H1 (cell line): ENCODE measurements around the gene TAPBPL. TPM values are rescaled to one million over a fixed set of nuclear protein-coding genes. Genes with fewer than 3 reads are reported as not detected.

Source experiments
- CTCF ChIA-PET: fragments of 300-600 bp; sonication (Branson Sonifier 250); formaldehyde crosslinking; loops from one replicate; lab custom pipeline; 2021; ENCODE audit not compliant: partially characterized antibody; lab: Charles Lee
- POLR2A ChIA-PET: fragments of 300-600 bp; sonication (Branson Sonifier 250); formaldehyde crosslinking; loops from one replicate; lab custom pipeline; 2021; ENCODE audit warnings: inconsistent platforms; ENCODE audit not compliant: partially characterized antibody; lab: Charles Lee
- DNase-seq, 2 experiments: peaks; one replicate each; pipeline versions ENCODE4 v3.0.0 to v3.0.0-alpha.2; 2010 to 2022; ENCODE audit warnings: low spot score in 2 of 2, low read depth in 1 of 2, mixed read lengths in 1 of 2
- FAIRE-seq: peaks from 2 replicates; lab custom pipeline; 2011; peaks lifted over from hg19 to GRCh38; lab: Jason Lieb, UNC
- H2AFZ ChIP-seq: 2 replicates; pipeline ENCODE4 v1.8.1; 2012; ENCODE audit warnings: low read length, inconsistent platforms
- H2AK5ac ChIP-seq: 2 replicates; pipeline ENCODE4 v1.6.1; 2013; ENCODE audit warnings: low read depth, low read length
- H2BK120ac ChIP-seq: replicated peaks from 2 replicates; pipeline ENCODE3; 2013; ENCODE audit warnings: low read depth, low read length, inconsistent platforms
- H2BK12ac ChIP-seq: 2 replicates; pipeline ENCODE4 v1.6.1; 2013; ENCODE audit warnings: low read depth, low read length
- H2BK15ac ChIP-seq: 2 replicates; pipeline ENCODE4 v1.6.1; 2013; ENCODE audit warnings: low read length
- H2BK20ac ChIP-seq: 2 replicates; pipeline ENCODE4 v1.6.1; 2013; ENCODE audit warnings: low read length
- H2BK5ac ChIP-seq: 2 replicates; pipeline ENCODE4 v1.6.1; 2013; ENCODE audit warnings: low read depth, low read length
- H3K14ac ChIP-seq: 2 replicates; pipeline ENCODE4 v1.6.1; 2013; ENCODE audit warnings: inconsistent platforms; ENCODE audit not compliant: insufficient read length
- H3K18ac ChIP-seq: 2 replicates; pipeline ENCODE4 v1.6.1; 2013; ENCODE audit warnings: low read length; ENCODE audit errors: extremely low read depth
- H3K23ac ChIP-seq: 2 replicates; pipeline ENCODE4 v1.6.1; 2013; ENCODE audit warnings: inconsistent platforms; ENCODE audit not compliant: insufficient read length
- H3K23me2 ChIP-seq: 2 replicates; pipeline ENCODE4 v1.6.1; 2013; ENCODE audit warnings: low read depth, low read length
- H3K27ac ChIP-seq: 2 replicates; pipeline ENCODE4 v1.6.1; 2011; ENCODE audit warnings: low read depth, low read length, inconsistent platforms
- H3K27me3 ChIP-seq, 4 experiments: replicated peaks in 1 of 4; 1 replicate in 1 of 4; 2 replicates in 3 of 4; pipeline versions ENCODE4 v1.6.1 to v1.8.1; 2011 to 2013; ENCODE audit warnings: low read length in 3 of 4, mild to moderate bottlenecking in 3 of 4, inconsistent platforms in 2 of 4, mixed read lengths in 2 of 4, moderate library complexity in 1 of 4; ENCODE audit not compliant: control insufficient read depth in 3 of 4, insufficient read depth in 3 of 4; ENCODE audit errors: extremely low read depth in 1 of 4
- H3K36me3 ChIP-seq, 4 experiments: 2 replicates each; pipeline versions ENCODE4 v1.6.1 to v1.8.1; 2011 to 2013; ENCODE audit warnings: mild to moderate bottlenecking in 4 of 4, low read length in 3 of 4, moderate library complexity in 2 of 4, control low read depth in 1 of 4, inconsistent platforms in 1 of 4; ENCODE audit not compliant: insufficient read depth in 4 of 4, control insufficient read depth in 2 of 4
- H3K4ac ChIP-seq: replicated peaks from 2 replicates; pipeline ENCODE3; 2013; ENCODE audit warnings: low read length, low read depth, mixed read lengths, inconsistent platforms; ENCODE audit not compliant: insufficient read length
- H3K4me1 ChIP-seq, 4 experiments: replicated peaks in 1 of 4; 1 replicate in 1 of 4; 2 replicates in 3 of 4; pipeline versions ENCODE4 v1.6.1 to v1.8.1; 2011 to 2013; ENCODE audit warnings: low read length in 3 of 4, inconsistent platforms in 2 of 4, mixed read lengths in 1 of 4; ENCODE audit not compliant: insufficient read depth in 4 of 4, control insufficient read depth in 3 of 4
- H3K4me2 ChIP-seq, 2 experiments: 2 replicates each; pipeline versions ENCODE4 v1.6.1 to v1.8.1; 2011 to 2013; ENCODE audit warnings: low read depth in 2 of 2, low read length in 2 of 2, control low read depth in 1 of 2, inconsistent platforms in 1 of 2, mild to moderate bottlenecking in 1 of 2; ENCODE audit not compliant: insufficient read depth in 1 of 2
- H3K4me3 ChIP-seq, 4 experiments: fragments of 200-600, 300-600 bp in 1 of 4; sonication (generic), shearing (Covaris generic), sonication (Bioruptor Twin) in 1 of 4; 2 replicates each; pipeline versions ENCODE4 v1.5.1 to v1.8.1; 2011 to 2016; ENCODE audit warnings: low read length in 4 of 4, low read depth in 3 of 4, control low read depth in 2 of 4, inconsistent platforms in 2 of 4, mild to moderate bottlenecking in 2 of 4, mixed read lengths in 1 of 4, moderate library complexity in 1 of 4; ENCODE audit not compliant: insufficient read depth in 2 of 4; ENCODE audit errors: extremely low read depth in 1 of 4
- H3K56ac ChIP-seq: replicated peaks from 2 replicates; pipeline ENCODE3; 2013; ENCODE audit warnings: low read depth, mild to moderate bottlenecking, mixed read lengths, low read length, inconsistent platforms; ENCODE audit not compliant: insufficient read length
- H3K79me1 ChIP-seq: 2 replicates; pipeline ENCODE4 v1.6.1; 2013; ENCODE audit warnings: low read depth, low read length, control low read depth
- H3K79me2 ChIP-seq, 2 experiments: 2 replicates each; pipeline versions ENCODE4 v1.6.1 to v1.8.1; 2012 to 2013; ENCODE audit warnings: low read length in 2 of 2, mild to moderate bottlenecking in 2 of 2, inconsistent platforms in 1 of 2; ENCODE audit not compliant: insufficient read depth in 2 of 2, control insufficient read depth in 1 of 2
- H3K9ac ChIP-seq, 4 experiments: replicated peaks in 1 of 4; 1 replicate in 1 of 4; 2 replicates in 3 of 4; pipeline versions ENCODE4 v1.6.1 to v1.8.1; 2011 to 2013; ENCODE audit warnings: low read depth in 3 of 4, low read length in 3 of 4, control low read depth in 2 of 4, mild to moderate bottlenecking in 2 of 4, moderate library complexity in 2 of 4, inconsistent platforms in 1 of 4; ENCODE audit errors: extremely low read depth in 1 of 4
- H3K9me3 ChIP-seq, 2 experiments: 2 replicates each; pipeline versions ENCODE4 v1.6.1 to v1.8.1; 2012 to 2013; ENCODE audit warnings: mild to moderate bottlenecking in 2 of 2, moderate library complexity in 2 of 2, control low read depth in 1 of 2, inconsistent platforms in 1 of 2, low read depth in 1 of 2, low read length in 1 of 2, mixed read lengths in 1 of 2; ENCODE audit not compliant: insufficient read depth in 2 of 2
- H4K20me1 ChIP-seq, 2 experiments: replicated peaks in 1 of 2; 2 replicates each; pipeline versions ENCODE3 to v1.8.1; 2011 to 2013; ENCODE audit warnings: inconsistent platforms in 2 of 2, low read length in 2 of 2, mild to moderate bottlenecking in 1 of 2; ENCODE audit not compliant: insufficient read depth in 2 of 2, control insufficient read depth in 1 of 2
- H4K5ac ChIP-seq: 2 replicates; pipeline ENCODE4 v1.6.1; 2013; ENCODE audit warnings: low read length, low read depth, mixed read lengths, inconsistent platforms; ENCODE audit not compliant: insufficient read length
- H4K8ac ChIP-seq: 2 replicates; pipeline ENCODE4 v1.8.0; 2013; ENCODE audit warnings: mild to moderate bottlenecking, moderate library complexity, low read length, inconsistent platforms; ENCODE audit not compliant: insufficient read depth; ENCODE audit errors: extremely low read depth
- H4K91ac ChIP-seq: replicated peaks from 2 replicates; pipeline ENCODE3; 2013; ENCODE audit warnings: low read length, mixed read lengths, inconsistent platforms; ENCODE audit not compliant: insufficient read length
- JUND ChIP-seq: IDR thresholded peaks from 2 replicates; pipeline ENCODE4 v1.6.1; 2011; ENCODE audit warnings: mild to moderate bottlenecking, improper control_type of control experiment, low read length
- SP4 ChIP-seq: IDR thresholded peaks from 2 replicates; pipeline ENCODE4 v1.6.1; 2012; ENCODE audit warnings: low read length, inconsistent platforms
- TAF1 ChIP-seq: IDR thresholded peaks from 2 replicates; pipeline ENCODE4 v1.6.1; 2011; ENCODE audit warnings: mild to moderate bottlenecking, low read depth, low read length
- WGBS, 2 experiments: shearing (Covaris generic) in 1 of 2; methylation state at CpG; one replicate each; pipeline versions ENCODE4 v1.1.6 to v1.1.7; 2013 to 2015; ENCODE audit warnings: low lambda C conversion rate in 2 of 2, mixed read lengths in 2 of 2, inconsistent platforms in 1 of 2, low coverage in 1 of 2, missing lambda C conversion rate in 1 of 2; ENCODE audit not compliant: insufficient replicate concordance in 2 of 2, insufficient coverage in 1 of 2, insufficient read length in 1 of 2; ENCODE audit errors: extremely low coverage in 1 of 2, missing lambda C conversion rate in 1 of 2; 5-methylcytosine and 5-hydroxymethylcytosine counted together
- polyA plus RNA-seq, 7 experiments: library from polyadenylated mRNA; depleted of rRNA in 3 of 7; stranded (reverse) in 5 of 7; unstranded in 2 of 7; fragments of >200 nt in 5 of 7; fragments of 200-250 nt in 2 of 7; gene quantifications; 1 replicate in 5 of 7; 2 replicates in 1 of 7; 4 replicates in 1 of 7; pipeline versions ENCODE4 v1.2.1 to v1.2.3, GENCODE V29; 2011 to 2013; ENCODE audit warnings: missing spikeins in 2 of 7, mixed read lengths in 2 of 7
- total RNA-seq: library from RNA; stranded (reverse); fragmentation: NEBNext Ultra II Directional; extraction: Animal tissue kit (Norgen Biotek cat#: 25700); gene quantifications from 2 replicates; pipeline ENCODE4 v1.2.1, GENCODE V29; 2021
- TF ChIP-seq, protein P1 (sequence below): IDR thresholded peaks from 2 replicates; pipeline ENCODE4 v1.6.1; 2012; ENCODE audit warnings: low read length, inconsistent platforms

Gene TAPBPL
- total and polyA plus RNA-seq, 2 of the 8 experiments (the other 6 are each of a cell fraction or from before 2014, with no cell fraction given) = 0.61 to 1.5 TPM

DNA sequence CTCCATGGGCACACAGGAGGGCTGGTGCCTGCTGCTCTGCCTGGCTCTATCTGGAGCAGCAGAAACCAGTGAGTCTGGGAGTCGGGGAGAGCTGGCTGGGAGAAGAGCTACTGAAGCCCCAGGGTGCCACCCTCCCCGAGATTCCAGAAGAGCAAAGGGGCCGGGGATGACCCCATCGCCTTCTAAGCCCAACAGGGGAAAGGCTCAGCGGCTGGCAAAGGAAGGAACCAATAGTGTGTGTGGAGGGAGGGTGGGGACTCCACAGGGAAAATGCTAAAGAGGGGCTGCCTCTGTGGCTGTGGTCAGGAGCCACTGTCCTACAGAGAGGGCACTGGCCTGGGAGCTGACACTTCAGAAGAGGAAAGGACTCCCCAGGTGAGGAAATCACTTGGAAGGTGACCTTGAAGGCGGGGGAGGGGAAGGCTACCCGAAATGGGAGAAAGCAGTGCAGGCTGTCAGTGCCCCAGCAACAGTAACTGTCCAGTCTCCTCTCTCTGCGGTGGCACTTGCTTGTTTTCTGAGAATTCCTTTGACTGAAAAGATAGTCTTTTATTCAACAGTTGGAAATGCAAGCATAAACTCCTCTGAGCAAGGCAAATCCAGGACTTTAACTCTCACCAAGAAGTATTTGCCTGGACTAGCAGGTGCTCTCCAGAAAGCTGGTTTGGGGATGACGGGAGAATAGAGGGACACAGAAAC, 552 bp downstream of the TAPBPL start:
- Histone ChIP-seq H2BK12ac (peak overlapping the region; percentile 99), H3K4me1 (peaks cover 23 to 36% (median 31%) of the 10 kb centered on the region in 4 experiments), H2BK5ac (peak overlapping the region; percentile 88; the same call in 1 of the 2 replicates), H3K36me3 (no peaks in the 10 kb centered on the region), H3K4ac (peak overlapping the region; percentile 57), H3K4me3 (peak overlapping the region in 1 of 4 experiments; percentile 42; a peak in 2 of 8 replicates), H4K91ac (peak overlapping the region; percentile 96), H3K79me1 (no peaks in the 10 kb centered on the region), H3K27ac (peak overlapping the region; percentile 78), H4K8ac (peak overlapping the region; percentile 91), H2AK5ac (peak overlapping the region; percentile 66), H3K4me2 (peak overlapping the region; percentile 62 to 67), H3K9ac (peak overlapping the region in 2 of 4 experiments; percentile 1 to 55; a peak in 2 of 7 replicates), H2BK15ac (peak overlapping the region; percentile 46; the same call in 1 of the 2 replicates), H3K23ac (no peak overlapping the region), H4K5ac (peak overlapping the region; percentile 81), H3K9me3 (no peaks in the 10 kb centered on the region), H3K79me2 (no peaks in the 10 kb centered on the region), H3K23me2 (no peaks in the 10 kb centered on the region; the same call in 1 of the 2 replicates), H2AFZ (no peak overlapping the region), H2BK120ac (peak overlapping the region; percentile 89), H3K27me3 (no peaks in the 10 kb centered on the region), H3K18ac (peak overlapping the region; percentile 96), H3K56ac (no peak overlapping the region), H4K20me1 (no peaks in the 10 kb centered on the region), H2BK20ac (peak overlapping the region; percentile 93; the same call in 1 of the 2 replicates), H3K14ac (no peak overlapping the region)
- DNase-seq (peak in 1 of 2 experiments; percentile 54), FAIRE-seq (no peak)
- WGBS, 2 experiments = 64% methylated on average over 8 of the region's 9 CpGs; no CpG with 5 or more reads in 1 of the 2 experiments
- TF ChIP-seq SP4 (0 out of 2 replicates have a peak, but pooled peaks have one; percentile 13), TAF1 (0 out of 2 replicates have a peak, but pooled peaks have one; percentile 32), JUND (no peak)
- TF ChIP-seq, protein P1, sequence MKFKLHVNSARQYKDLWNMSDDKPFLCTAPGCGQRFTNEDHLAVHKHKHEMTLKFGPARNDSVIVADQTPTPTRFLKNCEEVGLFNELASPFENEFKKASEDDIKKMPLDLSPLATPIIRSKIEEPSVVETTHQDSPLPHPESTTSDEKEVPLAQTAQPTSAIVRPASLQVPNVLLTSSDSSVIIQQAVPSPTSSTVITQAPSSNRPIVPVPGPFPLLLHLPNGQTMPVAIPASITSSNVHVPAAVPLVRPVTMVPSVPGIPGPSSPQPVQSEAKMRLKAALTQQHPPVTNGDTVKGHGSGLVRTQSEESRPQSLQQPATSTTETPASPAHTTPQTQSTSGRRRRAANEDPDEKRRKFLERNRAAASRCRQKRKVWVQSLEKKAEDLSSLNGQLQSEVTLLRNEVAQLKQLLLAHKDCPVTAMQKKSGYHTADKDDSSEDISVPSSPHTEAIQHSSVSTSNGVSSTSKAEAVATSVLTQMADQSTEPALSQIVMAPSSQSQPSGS = no peak
- CTCF ChIA-PET = interaction anchor here (0.5 to 4.4 kb wide), 9 partner anchors 8 to 240 kb away, joined by 3 to 36 read pairs (median 3); no protein-coding TSS in a partner anchor
- POLR2A ChIA-PET = interaction anchor here (0.8 to 4.9 kb wide), 15 partner anchors 10 to 129 kb away, joined by 3 to 41 read pairs (median 7); partner anchors contain the start of genes CD27, GAPDH, LTBR and SCNN1A
